Keratinocyte (primary cell): ENCODE measurements around the gene SPACA7. TPM values are rescaled to one million over a fixed set of nuclear protein-coding genes. Genes with fewer than 3 reads are reported as not detected.

Experiments
- DNase-seq: peaks from one replicate; pipeline ENCODE4 v3.0.0-alpha.2; 2011; ENCODE audit warnings: low read depth, missing footprints, low spot score
- FAIRE-seq: peaks from 2 replicates; lab custom pipeline; 2011; peaks lifted over from hg19 to GRCh38; lab: Jason Lieb, UNC
- H2AFZ ChIP-seq: 2 replicates; pipeline ENCODE4 v1.6.0; 2012; ENCODE audit warnings: low read length, control low read depth, inconsistent platforms; ENCODE audit not compliant: control insufficient read depth
- H3K27ac ChIP-seq: 2 replicates; pipeline ENCODE4 v1.5.1; 2011; ENCODE audit warnings: low read length; ENCODE audit not compliant: control insufficient read depth, insufficient read depth
- H3K27me3 ChIP-seq: 3 replicates; pipeline ENCODE4 v1.6.0; 2011; ENCODE audit warnings: low read length; ENCODE audit not compliant: control insufficient read depth, insufficient read depth; ENCODE audit errors: extremely low read depth
- H3K36me3 ChIP-seq, 2 experiments: 2 replicates in 1 of 2; 3 replicates in 1 of 2; pipeline ENCODE4 v1.5.1; 2011; ENCODE audit warnings: low read length in 2 of 2, mild to moderate bottlenecking in 1 of 2; ENCODE audit not compliant: control insufficient read depth in 2 of 2, insufficient read depth in 2 of 2; ENCODE audit errors: extremely low read depth in 1 of 2
- H3K4me1 ChIP-seq: 3 replicates; pipeline ENCODE4 v1.5.1; 2011; ENCODE audit warnings: low read length; ENCODE audit not compliant: control insufficient read depth, insufficient read depth; ENCODE audit errors: extremely low read depth
- H3K4me2 ChIP-seq: 3 replicates; pipeline ENCODE4 v1.6.0; 2011; ENCODE audit warnings: low read depth, low read length; ENCODE audit not compliant: control insufficient read depth, insufficient read depth; ENCODE audit errors: extremely low read depth
- H3K4me3 ChIP-seq, 3 experiments: fragments of 200-600 bp in 1 of 3; sonication (generic) in 1 of 3; 2 replicates in 2 of 3; 3 replicates in 1 of 3; pipeline ENCODE4 v1.5.1; 2011 to 2016; ENCODE audit warnings: low read length in 3 of 3, mild to moderate bottlenecking in 3 of 3, control low read depth in 2 of 3, inconsistent platforms in 1 of 3, low read depth in 1 of 3, mixed read lengths in 1 of 3, mixed run types in 1 of 3, moderate library complexity in 1 of 3; ENCODE audit not compliant: control insufficient read depth in 2 of 3, insufficient read depth in 2 of 3; ENCODE audit errors: extremely low read depth in 1 of 3
- H3K79me2 ChIP-seq: 2 replicates; pipeline ENCODE4 v1.6.0; 2012; ENCODE audit warnings: low read length; ENCODE audit not compliant: control insufficient read depth, insufficient read depth
- H3K9ac ChIP-seq: 3 replicates; pipeline ENCODE4 v1.6.0; 2011; ENCODE audit warnings: low read length; ENCODE audit not compliant: control insufficient read depth, insufficient read depth; ENCODE audit errors: extremely low read depth
- H3K9me1 ChIP-seq: 3 replicates; pipeline ENCODE4 v1.6.0; 2011; ENCODE audit warnings: low read length; ENCODE audit not compliant: control insufficient read depth, insufficient read depth; ENCODE audit errors: extremely low read depth
- H3K9me3 ChIP-seq: 2 replicates; pipeline ENCODE4 v1.5.1; 2012; ENCODE audit warnings: low read depth, low read length; ENCODE audit not compliant: control insufficient read depth
- H4K20me1 ChIP-seq: 3 replicates; pipeline ENCODE4 v1.6.0; 2011; ENCODE audit warnings: low read length; ENCODE audit not compliant: control insufficient read depth, insufficient read depth; ENCODE audit errors: extremely low read depth
- CTCF ChIP-seq, 3 experiments: IDR thresholded peaks in 1 of 3; conservative IDR thresholded peaks in 1 of 3; optimal IDR thresholded peaks in 1 of 3; 2 replicates in 2 of 3; 3 replicates in 1 of 3; pipeline versions ENCODE3 to v1.5.1; 2011; ENCODE audit warnings: low read length in 3 of 3, mild to moderate bottlenecking in 3 of 3, moderate library complexity in 2 of 3, control low read depth in 1 of 3, inconsistent platforms in 1 of 3; ENCODE audit not compliant: insufficient read depth in 2 of 3; ENCODE audit errors: extremely low read depth in 1 of 3
- EZH2 ChIP-seq: IDR thresholded peaks from one replicate; pipeline ENCODE4 v1.6.1; 2012; ENCODE audit warnings: inconsistent platforms, mild to moderate bottlenecking, low read length, moderate library complexity
- dilution Hi-C: fragments of 300-500 bp; cut with MboI; formaldehyde crosslinking; loops from one replicate; pipeline ENCODE4 v1.7.0; 2020; ENCODE audit warnings: low sequenced_read_pairs; ENCODE audit not compliant: extremely low pct_ligation_motif_present
- polyA plus RNA-seq, 5 experiments: library from polyadenylated mRNA; depleted of rRNA in 3 of 5; stranded (reverse) in 3 of 5; stranded (forward) in 1 of 5; unstranded in 1 of 5; fragments of >200 nt; gene quantifications; 1 replicate in 1 of 5; 2 replicates in 3 of 5; 3 replicates in 1 of 5; pipeline versions ENCODE4 v1.2.1 to v1.2.3, GENCODE V29; 2011 to 2012; ENCODE audit warnings: missing spikeins in 2 of 5, low read depth in 1 of 5, low replicate concordance in 1 of 5

Gene SPACA7
- polyA plus RNA-seq, 1 donor (not counting 4 experiments of a cell fraction or from before 2014, with no cell fraction given) = not detected

GRCh38 chr13:112467236-112467635 lies 91.1 kb downstream of the SPACA7 start:
- FAIRE-seq (no peak), DNase-seq (no peak)
- Histone ChIP-seq H3K9ac (no peak overlapping the region), H3K4me2 (no peak overlapping the region), H3K4me3 (no peak overlapping the region), H3K9me3 (no peaks in the 10 kb centered on the region), H3K27me3 (no peaks in the 10 kb centered on the region), H2AFZ (no peak overlapping the region), H4K20me1 (no peaks in the 10 kb centered on the region), H3K79me2 (no peaks in the 10 kb centered on the region), H3K36me3 (no peaks in the 10 kb centered on the region), H3K27ac (no peak overlapping the region), H3K9me1 (no peaks in the 10 kb centered on the region), H3K4me1 (no peaks in the 10 kb centered on the region)
- dilution Hi-C loops = no loop called here
- TF ChIP-seq EZH2 (no peak), CTCF (optimal IDR thresholded peaks at IDR 0.05 in 1 of 3, IDR thresholded peaks at IDR 0.05 in 1 of 3, conservative IDR thresholded peaks at IDR 0.05 in 1 of 3; ENCODE audit: extremely low read depth in 1 of 3, insufficient read depth in 2 of 3, low read length in 3 of 3) (no peak)

GRCh38 chr13:112468069-112468468 lies 91.9 kb downstream of the SPACA7 start:
- H3K27me3 ChIP-seq = no peaks in the 10 kb centered on the region
- no peaks in the 10 kb centered on the region for H3K9me3 ChIP-seq
- no peaks in the 10 kb centered on the region for H3K36me3 ChIP-seq
- H4K20me1 ChIP-seq = no peaks in the 10 kb centered on the region
- DNase-seq (no peak), FAIRE-seq (no peak)
- H3K9me1 ChIP-seq = no peaks in the 10 kb centered on the region
- dilution Hi-C loops = no loop called here
- no peak overlapping the region for H3K9ac ChIP-seq
- TF ChIP-seq CTCF (optimal IDR thresholded peaks at IDR 0.05 in 1 of 3, IDR thresholded peaks at IDR 0.05 in 1 of 3, conservative IDR thresholded peaks at IDR 0.05 in 1 of 3; ENCODE audit: extremely low read depth in 1 of 3, insufficient read depth in 2 of 3, low read length in 3 of 3) = no peak
- no peak for TF ChIP-seq EZH2
- H3K79me2 ChIP-seq = no peaks in the 10 kb centered on the region
- no peak overlapping the region for H3K4me3 ChIP-seq
- no peak overlapping the region for H2AFZ ChIP-seq
- no peak overlapping the region for H3K4me2 ChIP-seq
- no peak overlapping the region for H3K27ac ChIP-seq
- no peaks in the 10 kb centered on the region for H3K4me1 ChIP-seq
